Measurements from ENCODE around the gene FRS2.

FRS2 gene

DNA sequence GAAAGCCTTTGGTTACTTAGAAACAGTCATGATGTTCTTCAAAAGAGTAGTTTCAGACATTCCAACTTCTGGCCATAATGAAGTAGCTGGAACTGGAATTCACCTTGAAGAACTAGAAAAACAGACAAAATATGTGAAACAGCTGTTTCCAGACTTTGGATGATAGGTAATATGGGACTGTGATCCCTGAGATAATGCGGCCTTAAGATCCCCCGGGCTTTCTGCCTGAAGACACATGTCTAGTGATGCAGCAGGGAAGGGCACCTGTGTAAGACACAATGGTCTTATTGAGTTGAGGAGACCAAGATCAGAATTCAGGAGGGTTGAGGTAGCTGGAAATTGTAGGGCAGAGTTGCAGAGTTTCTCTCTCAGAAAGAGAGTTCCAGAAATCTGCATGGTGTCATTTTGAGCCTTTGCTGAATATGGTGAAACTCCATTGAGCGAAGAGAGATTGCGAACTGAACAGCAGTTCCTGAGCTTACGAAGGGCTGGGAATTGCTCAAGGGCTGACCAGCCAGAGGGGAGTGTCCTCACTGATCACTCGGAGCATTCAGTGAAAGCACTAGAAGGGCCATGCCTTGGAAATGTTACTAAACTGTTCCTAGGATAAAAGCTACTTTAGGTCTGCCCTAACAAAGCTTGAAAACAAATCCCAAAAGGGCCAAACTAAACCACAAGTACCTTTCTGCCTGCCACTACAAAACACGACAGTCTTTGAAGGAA, 41.7 kb upstream of the FRS2 start:
- Histone ChIP-seq H3K4me1 (ENCODE audit: insufficient read depth, poor library complexity, severe bottlenecking) (no peaks in the 10 kb centered on the region), H3K27ac (ENCODE audit: poor library complexity, severe bottlenecking) (no peak overlapping the region), H3K9me3 (ENCODE audit: severe bottlenecking) (no peaks in the 10 kb centered on the region), H3K27me3 (ENCODE audit: insufficient read depth, poor library complexity, severe bottlenecking) (no peaks in the 10 kb centered on the region), H3K4me3 (ENCODE audit: severe bottlenecking) (no peak overlapping the region), H3K36me3 (ENCODE audit: low read depth) (no peaks in the 10 kb centered on the region)
- ATAC-seq (ENCODE audit: low read depth), result no peak
- no peak for DNase-seq (ENCODE audit: low spot score)
- TF ChIP-seq, protein P1, sequence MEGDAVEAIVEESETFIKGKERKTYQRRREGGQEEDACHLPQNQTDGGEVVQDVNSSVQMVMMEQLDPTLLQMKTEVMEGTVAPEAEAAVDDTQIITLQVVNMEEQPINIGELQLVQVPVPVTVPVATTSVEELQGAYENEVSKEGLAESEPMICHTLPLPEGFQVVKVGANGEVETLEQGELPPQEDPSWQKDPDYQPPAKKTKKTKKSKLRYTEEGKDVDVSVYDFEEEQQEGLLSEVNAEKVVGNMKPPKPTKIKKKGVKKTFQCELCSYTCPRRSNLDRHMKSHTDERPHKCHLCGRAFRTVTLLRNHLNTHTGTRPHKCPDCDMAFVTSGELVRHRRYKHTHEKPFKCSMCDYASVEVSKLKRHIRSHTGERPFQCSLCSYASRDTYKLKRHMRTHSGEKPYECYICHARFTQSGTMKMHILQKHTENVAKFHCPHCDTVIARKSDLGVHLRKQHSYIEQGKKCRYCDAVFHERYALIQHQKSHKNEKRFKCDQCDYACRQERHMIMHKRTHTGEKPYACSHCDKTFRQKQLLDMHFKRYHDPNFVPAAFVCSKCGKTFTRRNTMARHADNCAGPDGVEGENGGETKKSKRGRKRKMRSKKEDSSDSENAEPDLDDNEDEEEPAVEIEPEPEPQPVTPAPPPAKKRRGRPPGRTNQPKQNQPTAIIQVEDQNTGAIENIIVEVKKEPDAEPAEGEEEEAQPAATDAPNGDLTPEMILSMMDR (IDR thresholded peaks at IDR 0.05; ENCODE audit: poor library complexity, severe bottlenecking), result no peak

DNA sequence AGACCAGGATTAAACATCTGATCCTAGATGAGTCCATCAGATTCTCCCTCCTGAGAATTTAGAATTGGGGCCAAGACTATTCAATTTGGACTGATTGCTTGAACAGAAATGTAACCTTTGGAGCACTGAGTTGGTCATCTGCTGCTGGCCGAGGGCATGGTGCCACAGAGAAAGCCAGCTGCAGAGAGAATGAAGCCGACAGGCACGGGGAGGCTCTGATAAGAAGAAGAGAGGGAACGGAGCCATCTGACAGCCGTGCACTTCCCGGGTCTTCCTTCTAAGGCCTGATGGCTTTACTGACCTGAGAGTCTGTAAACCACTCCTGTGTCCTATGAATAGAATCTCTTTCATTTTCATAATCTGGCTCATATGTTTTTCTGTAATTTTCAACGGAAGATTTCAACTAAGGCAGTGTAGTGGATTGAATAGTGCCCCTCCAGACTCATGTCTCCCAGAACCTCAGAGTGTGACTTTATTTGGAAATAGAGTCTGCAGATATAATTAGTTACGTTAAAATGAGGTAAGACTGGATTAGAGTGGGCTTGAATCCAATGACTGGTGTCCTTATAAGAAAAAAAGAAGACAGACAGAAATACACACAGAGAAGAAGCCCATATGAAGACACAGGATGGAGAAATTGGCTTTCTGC, 39.1 kb upstream of the FRS2 start:
- Histone ChIP-seq H3K27me3 (ENCODE audit: insufficient read depth, poor library complexity, severe bottlenecking) (no peaks in the 10 kb centered on the region), H3K4me1 (ENCODE audit: insufficient read depth, poor library complexity, severe bottlenecking) (no peaks in the 10 kb centered on the region), H3K9me3 (ENCODE audit: severe bottlenecking) (no peaks in the 10 kb centered on the region), H3K4me3 (ENCODE audit: severe bottlenecking) (no peak overlapping the region), H3K27ac (ENCODE audit: poor library complexity, severe bottlenecking) (no peak overlapping the region), H3K36me3 (ENCODE audit: low read depth) (no peaks in the 10 kb centered on the region)
- TF ChIP-seq, protein P1 (IDR thresholded peaks at IDR 0.05; ENCODE audit: poor library complexity, severe bottlenecking), result no peak
- DNase-seq (ENCODE audit: low spot score) (no peak), ATAC-seq (ENCODE audit: low read depth) (no peak)

DNA sequence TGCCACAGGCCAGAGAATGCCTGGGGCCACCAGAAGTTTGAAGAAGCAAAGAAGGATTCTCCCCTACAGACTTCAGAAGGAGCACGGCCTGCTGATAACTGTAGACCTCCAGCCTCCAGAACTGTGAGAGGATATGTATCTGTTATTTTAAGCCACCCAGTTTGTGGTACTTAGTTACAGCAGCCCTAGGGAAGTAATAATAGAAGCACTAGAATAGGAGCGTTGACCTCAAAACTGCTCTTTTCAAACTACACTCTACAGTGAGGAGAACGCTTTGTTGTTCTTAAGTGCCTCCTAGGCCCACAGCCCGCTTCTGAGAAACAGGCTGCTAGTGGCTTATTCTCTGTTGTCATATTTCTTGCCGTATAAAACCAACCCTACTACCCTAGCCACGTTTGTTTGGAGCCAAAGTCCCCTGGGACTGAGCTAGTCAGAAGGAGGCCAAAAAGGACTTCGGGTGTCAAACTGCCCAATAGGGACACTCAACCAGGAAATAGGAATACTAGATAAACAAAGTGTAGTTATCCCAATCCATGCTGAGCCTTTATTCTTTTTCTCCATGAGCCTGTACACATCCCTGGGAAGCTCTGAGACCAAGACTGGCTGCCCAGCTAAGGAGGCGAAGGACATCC, 38.5 kb upstream of the FRS2 start:
- H3K4me1 ChIP-seq (ENCODE audit: insufficient read depth, poor library complexity, severe bottlenecking), result no peaks in the 10 kb centered on the region
- H3K27ac ChIP-seq (ENCODE audit: poor library complexity, severe bottlenecking), result no peak overlapping the region
- TF ChIP-seq, protein P1 (IDR thresholded peaks at IDR 0.05; ENCODE audit: poor library complexity, severe bottlenecking), result no peak
- H3K4me3 ChIP-seq (ENCODE audit: severe bottlenecking), result no peak overlapping the region
- DNase-seq (ENCODE audit: low spot score) (no peak), ATAC-seq (ENCODE audit: low read depth) (no peak)
- H3K36me3 ChIP-seq (ENCODE audit: low read depth), result no peaks in the 10 kb centered on the region
- H3K9me3 ChIP-seq (ENCODE audit: severe bottlenecking), result no peaks in the 10 kb centered on the region
- no peaks in the 10 kb centered on the region for H3K27me3 ChIP-seq (ENCODE audit: insufficient read depth, poor library complexity, severe bottlenecking)

DNA sequence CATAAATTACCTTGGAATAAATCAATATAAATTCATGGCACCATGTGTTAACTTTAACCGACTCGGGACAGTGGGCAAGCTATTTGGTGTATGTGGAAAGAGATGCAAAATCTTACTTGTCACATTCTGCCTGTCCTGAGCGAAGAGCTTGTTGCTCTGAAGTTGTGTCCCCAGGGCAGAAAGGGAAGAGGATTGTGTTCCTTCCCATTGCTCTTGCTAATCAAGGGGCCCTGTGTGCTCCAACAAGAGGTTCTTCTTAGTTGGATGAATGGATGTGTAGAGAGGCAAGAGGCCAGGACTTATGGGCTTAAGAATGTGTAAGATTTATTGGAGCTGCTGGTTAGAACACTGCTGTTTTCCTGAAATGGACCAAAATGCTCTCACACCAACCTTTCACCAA, 36.5 kb upstream of the FRS2 start:
- H3K9me3 ChIP-seq (ENCODE audit: severe bottlenecking), result no peaks in the 10 kb centered on the region
- no peak for DNase-seq (ENCODE audit: low spot score)
- H3K4me1 ChIP-seq (ENCODE audit: insufficient read depth, poor library complexity, severe bottlenecking), result no peaks in the 10 kb centered on the region
- TF ChIP-seq, protein P1 (IDR thresholded peaks at IDR 0.05; ENCODE audit: poor library complexity, severe bottlenecking), result no peak
- H3K36me3 ChIP-seq (ENCODE audit: low read depth), result no peaks in the 10 kb centered on the region
- H3K27ac ChIP-seq (ENCODE audit: poor library complexity, severe bottlenecking), result no peak overlapping the region
- no peaks in the 10 kb centered on the region for H3K27me3 ChIP-seq (ENCODE audit: insufficient read depth, poor library complexity, severe bottlenecking)
- no peak overlapping the region for H3K4me3 ChIP-seq (ENCODE audit: severe bottlenecking)
- ATAC-seq (ENCODE audit: low read depth), result no peak
